Kasumi-1 (cell line): Measurements from ENCODE around the gene NHERF1.
A peak's percentile ranks its signal among the peaks of the same experiment; 100 is the strongest.

ENCODE experiments used
- DNase-seq, 2 experiments: peaks; one replicate each; lab custom pipeline; 2025; lab: John Stamatoyannopoulos, UW

Gene NHERF1

GRCh38 chr17:74784125-74784810, 35.8 kb downstream of the NHERF1 start:
- DNase-seq, result no peak

- DNase-seq, result peak in 1 of 2 experiments; percentile 40
These were observed 36.9 kb downstream of the NHERF1 start for GRCh38 chr17:74785096-74785980.

GRCh38 chr17:74785981-74786360, 37.5 kb downstream of the NHERF1 start:
- DNase-seq, result no peak

GRCh38 chr17:74786431-74787055, 38.1 kb downstream of the NHERF1 start:
- DNase-seq, result peak; percentile 96 to 97

- DNase-seq, result peak; percentile 56 to 61
These were observed 42.0 kb downstream of the NHERF1 start for GRCh38 chr17:74790161-74791058.

GRCh38 chr17:74792586-74793105, 44.2 kb downstream of the NHERF1 start:
- DNase-seq, result no peak

GRCh38 chr17:74795327-74796020, 47.0 kb downstream of the NHERF1 start:
- DNase-seq, result no peak

- DNase-seq, result no peak
These were observed 47.8 kb downstream of the NHERF1 start for GRCh38 chr17:74796211-74796610.

GRCh38 chr17:74796866-74797265, 48.4 kb downstream of the NHERF1 start:
- DNase-seq, result no peak

- no peak for DNase-seq
These were observed 49.4 kb downstream of the NHERF1 start for GRCh38 chr17:74797824-74798223.

- no peak for DNase-seq
These were observed 49.8 kb downstream of the NHERF1 start for GRCh38 chr17:74798239-74798707.

- DNase-seq, result no peak
These were observed 50.7 kb downstream of the NHERF1 start for GRCh38 chr17:74799097-74799496.

- DNase-seq, result no peak
These were observed 52.1 kb downstream of the NHERF1 start for GRCh38 chr17:74800531-74800930.

GRCh38 chr17:74801896-74802295, 53.5 kb downstream of the NHERF1 start:
- DNase-seq, result no peak

GRCh38 chr17:74803388-74803930, 55.0 kb downstream of the NHERF1 start:
- DNase-seq, result no peak

- no peak for DNase-seq
These were observed 55.5 kb downstream of the NHERF1 start for GRCh38 chr17:74803971-74804370.

GRCh38 chr17:74804683-74805082, 56.3 kb downstream of the NHERF1 start:
- no peak for DNase-seq

- no peak for DNase-seq
These were observed 57.2 kb downstream of the NHERF1 start for GRCh38 chr17:74805591-74805991.

- DNase-seq, result no peak
These were observed 57.9 kb downstream of the NHERF1 start for GRCh38 chr17:74806334-74806733.

- DNase-seq, result no peak
These were observed 59.0 kb downstream of the NHERF1 start for GRCh38 chr17:74807441-74807840.
